Esophagus squamous epithelium (tissue), 4 donors: ENCODE measurements around the gene GP9.
"Not testable (repeated sequence)": the region's sequence is repeated elsewhere in the genome, so short reads cannot be mapped to it uniquely, and the experiment has no call there.

Experiments
- CTCF ChIP-seq, 6 experiments: fragments of 450-650 bp in 4 of 6; fragments of 200-600 bp in 2 of 6; sonication (generic) in 2 of 6; IDR thresholded peaks; one replicate each; pipeline ENCODE4 v1.5.1; 2016 to 2019; ENCODE audit warnings: antibody characterized with exemption in 6 of 6, mild to moderate bottlenecking in 4 of 6, moderate library complexity in 4 of 6
- POLR2A ChIP-seq, 4 donors: fragments of 450-650 bp; IDR thresholded peaks; one replicate each; pipeline ENCODE4 v1.6.1; 2017; ENCODE audit warnings: antibody characterized with exemption in 4 of 4, mild to moderate bottlenecking in 4 of 4, moderate library complexity in 3 of 4

- TF ChIP-seq POLR2A, CTCF (IDR thresholded peaks at IDR 0.05): not testable (repeated sequence)
These were observed 27.7 kb downstream of the GP9 start for GRCh38 chr3:129088312-129088711.
